ENCODE results near the gene GRAMD1B.

DNA sequence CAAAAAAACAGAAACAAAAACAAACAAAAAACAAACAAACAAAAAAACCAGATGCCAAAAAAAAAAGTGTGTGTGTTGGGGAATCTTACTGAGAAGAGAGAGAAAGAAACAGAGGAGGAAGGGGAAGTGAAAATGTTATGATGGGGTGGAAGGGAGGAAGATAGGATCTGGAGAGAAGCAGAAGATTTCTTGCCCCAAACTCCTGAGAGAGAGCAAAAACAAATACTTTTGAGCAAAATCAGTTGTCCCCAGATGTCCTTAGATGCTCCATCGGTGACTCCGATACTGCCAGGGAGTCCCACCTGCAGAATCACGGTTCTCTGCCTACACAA is 19.9 kb upstream of the GRAMD1B start:
- TF ChIP-seq, protein P1, sequence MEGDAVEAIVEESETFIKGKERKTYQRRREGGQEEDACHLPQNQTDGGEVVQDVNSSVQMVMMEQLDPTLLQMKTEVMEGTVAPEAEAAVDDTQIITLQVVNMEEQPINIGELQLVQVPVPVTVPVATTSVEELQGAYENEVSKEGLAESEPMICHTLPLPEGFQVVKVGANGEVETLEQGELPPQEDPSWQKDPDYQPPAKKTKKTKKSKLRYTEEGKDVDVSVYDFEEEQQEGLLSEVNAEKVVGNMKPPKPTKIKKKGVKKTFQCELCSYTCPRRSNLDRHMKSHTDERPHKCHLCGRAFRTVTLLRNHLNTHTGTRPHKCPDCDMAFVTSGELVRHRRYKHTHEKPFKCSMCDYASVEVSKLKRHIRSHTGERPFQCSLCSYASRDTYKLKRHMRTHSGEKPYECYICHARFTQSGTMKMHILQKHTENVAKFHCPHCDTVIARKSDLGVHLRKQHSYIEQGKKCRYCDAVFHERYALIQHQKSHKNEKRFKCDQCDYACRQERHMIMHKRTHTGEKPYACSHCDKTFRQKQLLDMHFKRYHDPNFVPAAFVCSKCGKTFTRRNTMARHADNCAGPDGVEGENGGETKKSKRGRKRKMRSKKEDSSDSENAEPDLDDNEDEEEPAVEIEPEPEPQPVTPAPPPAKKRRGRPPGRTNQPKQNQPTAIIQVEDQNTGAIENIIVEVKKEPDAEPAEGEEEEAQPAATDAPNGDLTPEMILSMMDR (IDR thresholded peaks at IDR 0.05), result no peak
- no peak for TF ChIP-seq EZH2 (IDR thresholded peaks at IDR 0.05; ENCODE audit: borderline replicate concordance, insufficient read depth, low read depth, low read length, poor library complexity, severe bottlenecking)
